HG03432 (cell line): ENCODE measurements around the gene DMAC1.
A peak's percentile ranks its signal among the peaks of the same experiment; 100 is the strongest.

ENCODE experiments used
- ATAC-seq: cut with Tn5 transposase; IDR thresholded peaks from one replicate; pipeline ENCODE4 v1.9.1; 2021; ENCODE audit warnings: mild to moderate bottlenecking, moderate library complexity; ENCODE audit not compliant: unreplicated experiment

DMAC1 gene

DNA sequence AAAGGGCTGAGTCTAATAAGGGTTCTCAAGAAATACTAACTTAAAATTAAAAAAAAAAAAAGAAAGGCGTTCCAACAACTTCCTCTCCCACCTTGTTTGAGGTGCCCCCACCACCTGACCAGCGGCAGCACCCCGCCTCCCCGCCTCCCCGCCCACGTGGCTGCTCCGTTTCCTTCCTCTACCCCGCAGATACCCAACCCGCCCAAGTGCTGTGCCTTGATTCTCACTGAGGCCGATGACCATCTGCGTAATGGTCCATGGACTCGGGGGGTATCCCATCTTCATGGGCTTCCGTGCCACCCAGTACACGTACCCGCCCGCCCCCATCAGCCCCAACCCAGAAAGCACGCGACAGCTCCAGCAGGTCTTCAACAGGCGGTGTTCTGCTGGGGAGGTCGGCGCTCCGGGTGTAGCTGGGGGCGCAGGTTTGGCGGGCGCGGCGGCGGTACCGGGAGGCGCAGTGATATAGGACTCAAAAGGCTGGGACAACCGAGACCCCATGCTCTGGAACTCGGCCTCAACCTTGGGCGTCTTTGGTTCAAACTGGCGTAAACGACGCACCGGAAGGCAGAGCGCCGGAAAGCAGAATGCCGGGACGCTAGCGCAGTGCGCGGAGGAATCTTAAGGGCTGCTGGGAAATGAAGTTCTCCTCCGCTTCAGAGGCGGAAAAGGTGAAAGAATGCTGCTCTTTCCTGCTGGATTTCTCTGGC lies at the start of gene DMAC1:
TSS of gene DMAC1 (minus strand) at position 545 of the 710 bp plus-strand sequence. CDS start at position 501, 44 bp downstream.
- peak; percentile 95 for ATAC-seq

DNA sequence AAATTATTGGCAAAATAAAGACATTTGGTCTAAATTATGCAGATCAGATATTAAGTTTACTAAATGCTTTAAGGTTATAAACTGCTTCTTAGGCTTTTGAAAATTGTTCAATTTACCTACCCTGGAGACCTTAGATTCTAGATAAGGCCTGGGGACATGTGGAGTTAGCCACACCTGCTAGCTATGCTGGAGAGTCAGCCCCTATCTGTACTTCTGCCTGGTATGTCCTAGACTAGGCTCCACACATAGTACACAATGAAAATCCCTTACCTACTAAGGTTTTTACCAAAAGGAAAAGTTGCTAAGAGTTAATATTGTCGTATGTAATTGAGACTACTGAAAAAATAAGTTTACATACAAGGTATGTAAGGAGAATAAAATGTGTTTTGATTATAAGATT lies 49.8 kb upstream of the DMAC1 start:
- no peak for ATAC-seq

GRCh38 chr9:7848498-7848897 lies 48.9 kb upstream of the DMAC1 start:
- ATAC-seq: no peak

DNA sequence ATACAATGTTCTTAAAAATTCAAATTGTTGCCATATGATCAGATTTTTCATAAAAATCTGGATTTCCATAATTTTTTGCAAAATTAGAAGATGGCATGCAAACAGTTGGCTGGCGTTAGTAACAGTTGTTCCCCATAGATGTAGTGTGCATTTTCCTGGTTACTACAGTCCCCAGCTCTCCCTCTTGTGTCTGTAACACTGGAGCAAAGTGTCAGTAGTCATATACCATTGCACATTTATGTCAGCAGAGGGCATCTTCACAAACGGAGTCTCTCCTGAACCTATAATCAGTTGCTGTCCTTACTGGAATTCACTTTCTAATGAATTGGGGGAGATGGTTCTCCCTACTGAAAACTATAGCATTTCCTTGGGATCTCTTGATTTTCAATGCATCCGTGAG lies 44.7 kb upstream of the DMAC1 start:
- ATAC-seq: peak; percentile 77

DNA sequence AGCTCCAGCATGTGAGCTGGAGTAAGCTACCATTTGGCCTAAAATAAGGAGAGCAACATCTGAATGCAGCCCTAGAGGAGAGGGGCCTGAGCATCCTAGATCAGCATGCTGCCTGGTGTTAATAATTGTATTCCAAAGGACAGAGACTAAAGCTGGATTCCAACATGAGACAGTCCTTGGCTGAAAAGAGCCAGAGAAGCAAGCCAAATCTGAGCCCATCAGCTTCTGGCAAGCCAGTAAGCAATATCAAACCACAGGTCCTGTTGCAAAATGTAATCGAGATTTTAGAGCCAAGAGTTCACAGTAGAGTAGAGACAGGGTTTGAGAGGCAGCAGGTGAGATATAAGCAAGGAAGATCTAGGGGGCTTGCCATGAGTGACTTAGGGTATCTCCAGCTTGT lies 42.3 kb upstream of the DMAC1 start:
- ATAC-seq: no peak

DNA sequence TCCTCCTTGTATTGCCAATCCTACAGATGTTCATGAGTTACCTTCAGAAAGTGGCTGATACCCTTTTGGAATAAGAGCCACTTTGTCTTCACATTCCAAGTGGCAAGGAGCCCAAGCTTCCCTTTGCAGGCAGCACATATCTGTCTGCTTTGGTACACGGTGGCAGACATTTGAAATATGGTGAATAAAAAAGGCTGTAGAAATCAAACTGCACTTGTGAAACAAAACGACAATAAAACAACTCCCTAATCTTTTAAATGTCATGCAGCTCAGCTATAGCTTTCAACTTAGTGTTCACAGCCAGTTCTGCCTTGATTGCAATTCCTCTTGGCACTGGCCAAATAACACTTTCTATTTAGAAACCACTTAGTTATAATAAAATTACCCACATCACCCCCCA lies 35.0 kb upstream of the DMAC1 start:
- no peak for ATAC-seq

- ATAC-seq: no peak
Observed at GRCh38 chr9:7828334-7828733, 28.8 kb upstream of the DMAC1 start.

DNA sequence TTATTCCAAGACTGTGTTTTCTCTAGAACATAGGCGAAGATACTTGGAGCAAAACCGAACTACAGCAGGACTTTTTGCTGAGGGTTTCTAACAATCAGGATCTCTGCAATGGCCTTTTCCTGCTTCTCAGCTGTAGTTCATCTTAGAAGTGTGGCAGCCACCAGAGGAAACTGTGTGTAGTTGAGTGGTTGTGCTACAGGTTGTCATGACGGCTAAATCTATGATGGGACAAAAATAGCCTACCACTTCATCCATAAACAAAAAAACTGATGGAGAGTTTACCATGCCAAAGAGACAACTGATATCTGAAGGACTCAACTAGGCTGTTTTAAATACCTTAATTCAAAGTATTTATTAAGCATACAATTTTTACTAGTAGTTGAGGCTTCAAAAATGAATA lies 28.2 kb upstream of the DMAC1 start:
- ATAC-seq: no peak

DNA sequence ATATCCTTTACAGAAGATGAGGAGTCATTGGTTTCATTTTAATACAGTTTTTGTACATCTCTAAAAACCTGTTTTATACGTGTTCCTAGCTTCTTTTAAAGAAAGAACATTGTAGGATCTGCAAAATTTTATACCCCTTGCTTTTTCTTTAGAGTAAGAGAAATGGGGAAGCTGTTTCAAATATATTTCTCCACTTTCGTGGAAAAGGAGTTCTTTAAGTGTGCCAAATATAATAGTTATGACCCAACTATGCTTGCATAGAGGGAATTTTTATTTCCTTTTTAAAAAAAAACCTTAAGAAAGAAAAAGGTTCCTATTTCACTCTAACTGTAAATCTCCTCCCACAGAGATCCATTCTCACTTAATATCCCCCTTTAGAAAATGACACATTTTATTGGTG lies 27.5 kb upstream of the DMAC1 start:
- ATAC-seq: no peak

DNA sequence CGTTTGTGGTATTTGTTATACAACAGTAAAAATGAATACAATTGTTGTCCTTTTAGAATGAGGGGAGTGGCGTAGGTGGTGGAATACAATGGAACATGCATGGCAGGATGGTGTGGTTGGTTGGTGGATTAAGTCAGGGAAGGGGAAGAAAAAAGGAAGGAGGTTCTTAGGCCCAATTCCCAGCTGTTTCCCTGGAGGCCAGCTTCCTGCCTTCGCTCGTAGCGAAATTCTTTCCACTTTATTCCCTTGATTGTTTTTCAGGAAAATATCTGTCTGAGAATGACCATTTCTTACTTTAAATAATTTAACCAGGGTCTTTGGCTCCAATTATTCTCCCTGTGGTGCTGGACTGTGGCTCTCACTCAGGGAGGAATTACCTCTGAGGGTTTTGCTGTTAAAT lies 24.1 kb upstream of the DMAC1 start:
- no peak for ATAC-seq

GRCh38 chr9:7819984-7820383 lies 20.4 kb upstream of the DMAC1 start:
- no peak for ATAC-seq

DNA sequence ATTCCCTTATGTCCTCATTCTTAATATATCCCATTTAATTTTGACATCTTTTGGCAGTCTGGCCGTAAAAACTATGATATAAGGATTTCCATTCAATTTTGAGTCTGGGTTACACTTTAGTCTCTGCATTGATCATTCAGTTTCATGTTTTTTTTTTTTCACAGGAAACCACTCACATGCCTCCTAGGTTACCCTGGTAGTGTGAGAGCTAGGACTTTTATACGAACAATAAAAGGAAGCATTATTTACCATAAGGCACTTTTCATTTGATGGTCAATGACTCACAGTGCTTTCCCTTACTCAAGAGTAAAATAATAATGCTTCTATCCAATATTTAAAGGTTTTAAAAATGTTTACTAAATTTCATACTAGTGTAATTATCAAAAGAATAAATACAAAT lies 16.4 kb upstream of the DMAC1 start:
- no peak for ATAC-seq

GRCh38 chr9:7813030-7813429 lies 13.5 kb upstream of the DMAC1 start:
- ATAC-seq: no peak

- no peak for ATAC-seq
Observed at GRCh38 chr9:7811677-7812076, 12.1 kb upstream of the DMAC1 start.

DNA sequence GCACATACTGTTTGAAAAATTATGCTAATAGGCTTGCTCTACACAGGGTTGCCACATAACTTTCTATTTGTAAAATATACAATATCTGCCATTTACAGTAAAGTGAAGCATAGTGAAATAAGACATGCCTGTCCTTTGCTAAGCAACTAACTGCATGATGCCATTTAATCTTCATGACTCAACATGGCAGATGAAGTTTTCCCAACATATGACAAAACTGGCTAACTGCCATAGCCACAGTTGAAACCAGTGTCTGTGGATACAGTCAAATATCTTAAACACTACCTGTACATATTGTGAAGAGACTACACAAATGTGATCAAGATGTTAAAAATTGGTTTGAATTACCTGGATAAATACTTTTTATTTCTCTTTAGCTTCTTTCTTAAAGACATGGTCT lies 3.1 kb upstream of the DMAC1 start:
- ATAC-seq: no peak

GRCh38 chr9:7799944-7800285 lies 337 bp upstream of the DMAC1 start:
- peak; percentile 11 for ATAC-seq

GRCh38 chr9:7794196-7794595 lies 5.4 kb downstream of the DMAC1 start:
- ATAC-seq: no peak

DNA sequence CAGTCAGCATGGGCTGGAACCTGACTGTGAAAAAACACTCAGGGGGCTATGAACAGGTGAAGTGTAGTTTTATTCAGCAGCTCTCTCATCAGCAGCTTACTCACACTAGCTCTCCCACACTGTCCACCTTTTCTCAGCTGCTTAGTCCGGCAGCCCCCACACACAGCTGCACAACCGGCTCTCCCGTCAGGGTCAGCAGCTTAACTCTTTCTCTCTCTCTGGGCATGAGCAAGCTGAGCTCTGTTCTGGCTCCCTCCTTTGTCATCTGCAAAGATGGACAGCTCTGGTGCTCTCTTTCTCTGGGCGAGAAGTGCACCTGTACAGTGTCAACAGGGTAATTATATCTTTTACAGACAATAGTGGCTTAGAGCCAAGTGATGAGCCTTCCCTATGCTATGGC lies 8.2 kb downstream of the DMAC1 start:
- ATAC-seq: no peak

GRCh38 chr9:7790819-7791182 lies 8.8 kb downstream of the DMAC1 start:
- ATAC-seq: no peak

DNA sequence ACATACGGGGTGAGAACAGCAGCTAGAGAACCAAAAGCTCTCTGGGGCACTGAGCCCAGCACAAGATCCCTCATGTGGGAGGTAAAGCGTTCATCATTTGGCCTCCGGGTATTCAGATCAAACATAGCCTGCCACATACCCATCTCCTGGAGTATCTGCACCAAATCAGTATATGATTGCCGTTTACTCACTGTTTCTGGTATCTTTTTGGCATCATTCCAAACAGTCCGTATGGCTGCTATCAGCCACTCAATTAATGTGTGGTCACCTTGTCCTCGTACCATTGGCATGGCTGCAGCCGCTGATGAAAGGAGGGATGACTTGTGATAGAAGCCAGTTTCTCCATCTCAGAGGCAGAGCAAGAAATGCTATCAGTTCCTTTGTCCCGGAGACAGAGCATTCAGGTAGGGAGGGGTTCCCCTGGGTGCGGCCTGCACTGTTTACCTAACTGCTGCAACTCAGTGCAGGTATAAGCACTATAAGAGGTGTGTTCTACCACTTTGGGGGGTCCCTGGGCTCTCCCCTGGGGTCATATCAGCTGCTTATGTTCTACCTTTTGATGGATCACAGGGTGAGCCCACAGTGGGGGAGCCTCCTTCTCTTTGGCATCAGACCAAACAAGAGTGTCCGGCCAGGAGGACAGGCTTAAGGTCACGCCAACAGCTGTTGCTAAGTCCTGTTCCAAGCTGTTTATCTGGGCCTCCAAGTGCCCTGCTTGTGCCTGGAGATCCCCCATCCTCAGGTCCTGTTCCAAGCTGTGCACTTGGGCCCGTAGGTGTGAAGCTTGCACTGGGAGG lies 9.4 kb downstream of the DMAC1 start:
- no peak for ATAC-seq

DNA sequence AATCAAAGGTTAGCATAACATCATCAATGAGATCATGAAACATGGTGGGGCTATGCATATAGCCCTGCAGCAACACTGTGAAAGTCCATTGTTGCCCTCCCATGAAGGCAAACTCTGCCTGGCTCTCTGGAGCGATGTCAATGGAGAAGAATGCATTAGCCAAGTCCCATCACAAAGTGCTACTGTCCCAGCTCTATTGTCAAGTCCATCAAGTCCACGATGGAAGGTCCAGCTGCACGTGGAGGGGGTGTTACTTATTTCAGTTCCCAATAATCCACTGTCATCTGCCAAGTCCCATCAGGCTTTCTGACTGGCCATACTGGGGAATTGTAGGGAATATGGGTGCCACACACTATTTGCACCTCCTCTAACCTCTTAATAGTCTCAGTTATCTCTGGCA lies 10.8 kb downstream of the DMAC1 start:
- no peak for ATAC-seq

DNA sequence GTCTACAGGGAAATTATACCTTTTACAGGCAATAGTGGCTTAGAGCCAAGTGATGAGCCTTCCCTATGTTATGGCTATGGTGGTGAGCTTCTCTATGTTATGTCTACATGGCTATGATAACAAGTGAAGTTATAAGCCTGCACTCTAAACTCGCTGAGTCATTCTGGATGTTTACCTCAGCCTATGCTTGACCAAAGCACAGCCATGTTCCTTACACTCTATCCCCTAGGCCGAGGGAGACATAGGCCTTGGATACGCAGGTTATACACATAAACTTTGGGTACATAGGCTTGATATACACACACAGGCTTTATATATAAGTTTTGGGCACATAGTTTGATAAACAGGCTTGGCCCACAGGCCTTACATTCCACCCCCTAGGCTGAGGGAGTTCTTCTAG lies 13.8 kb downstream of the DMAC1 start:
- ATAC-seq: no peak

DNA sequence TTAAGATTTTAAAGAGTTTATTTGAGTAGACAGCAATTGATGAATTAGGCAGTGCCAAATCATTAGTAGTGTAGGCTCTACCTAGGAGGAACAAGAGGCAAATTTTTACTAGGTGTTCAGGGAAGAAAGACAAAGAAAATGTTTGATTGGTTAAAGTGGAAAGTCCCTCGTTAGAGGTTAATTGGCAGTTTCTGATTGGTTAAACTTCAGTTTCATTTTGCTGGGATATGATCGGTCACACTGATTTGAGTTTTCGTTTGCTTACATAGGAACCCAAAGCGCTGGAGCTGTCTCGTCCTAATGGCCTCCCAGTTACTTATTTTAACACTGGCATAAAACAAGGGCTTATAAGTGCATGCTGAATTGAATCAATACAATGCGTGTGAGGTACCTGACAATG lies 15.1 kb downstream of the DMAC1 start:
- no peak for ATAC-seq
